NCI-H2227 (cell line): ENCODE results near the gene NAXD.
"Not testable (repeated sequence)": the region's sequence is repeated elsewhere in the genome, so short reads cannot be mapped to it uniquely, and the experiment has no call there.

Experiments used
- DNase-seq: peaks from one replicate; lab custom pipeline; 2025; ENCODE audit not compliant: unreplicated experiment; lab: John Stamatoyannopoulos, UW

NAXD gene

DNA sequence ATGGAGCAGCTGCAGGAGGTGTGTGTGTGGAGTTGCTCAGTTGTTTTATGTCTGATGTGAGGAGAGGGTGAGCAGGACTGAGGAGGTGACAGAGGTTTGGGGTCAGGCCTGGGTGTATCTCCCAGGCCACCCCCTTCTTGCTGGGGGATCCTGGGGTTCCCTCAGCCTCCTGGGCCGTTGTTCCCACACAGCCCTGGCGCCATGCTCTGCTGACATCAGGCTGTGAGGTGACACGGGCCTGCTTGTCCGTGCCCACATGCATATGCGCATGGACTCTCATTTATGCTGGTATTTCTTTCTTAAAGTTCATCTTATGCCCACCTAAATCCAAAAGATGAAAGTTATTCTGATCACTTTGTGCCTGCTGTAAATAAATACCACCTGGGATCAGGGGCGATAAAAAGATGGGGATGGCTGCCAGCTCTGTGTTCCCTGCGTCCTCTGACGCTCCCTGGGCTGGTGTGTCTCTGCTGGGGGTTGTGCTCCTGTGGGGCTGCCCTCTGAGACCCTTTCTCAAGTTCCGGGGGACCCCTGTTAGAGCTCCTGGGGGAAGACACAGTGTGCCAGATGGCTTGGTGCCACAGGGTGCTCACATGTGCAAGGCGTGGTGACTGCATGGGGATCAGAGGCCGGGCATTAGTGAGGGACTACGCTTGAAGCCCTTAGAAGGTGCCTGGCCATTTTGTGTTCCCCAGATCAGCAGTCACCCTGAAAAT, 12.6 kb downstream of the NAXD start:
- no peak for DNase-seq

GRCh38 chr13:110628477-110628793, 13.1 kb downstream of the NAXD start:
- no peak for DNase-seq

- no peak for DNase-seq
These were observed 13.8 kb downstream of the NAXD start for GRCh38 chr13:110628952-110629701.

DNA sequence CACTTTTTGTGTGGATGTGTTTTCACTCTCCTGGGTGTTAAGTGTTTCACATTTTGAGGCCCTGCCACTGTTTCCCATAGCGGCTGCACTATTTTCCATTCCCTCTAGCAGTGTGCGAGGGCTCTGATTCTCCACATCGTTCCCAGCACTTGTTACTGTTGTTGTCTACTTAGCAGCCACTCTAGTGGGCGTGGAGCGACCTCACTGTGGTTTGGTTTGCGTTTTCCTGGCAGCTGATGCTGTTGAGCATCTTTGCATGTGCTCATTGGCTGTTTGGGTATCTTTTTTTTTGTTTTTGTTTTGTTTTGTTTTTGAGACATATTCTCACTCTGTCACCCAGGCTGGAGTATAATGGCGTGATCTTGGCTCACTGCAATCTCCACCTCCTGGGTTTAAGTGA, 14.4 kb downstream of the NAXD start:
- no peak for DNase-seq

DNA sequence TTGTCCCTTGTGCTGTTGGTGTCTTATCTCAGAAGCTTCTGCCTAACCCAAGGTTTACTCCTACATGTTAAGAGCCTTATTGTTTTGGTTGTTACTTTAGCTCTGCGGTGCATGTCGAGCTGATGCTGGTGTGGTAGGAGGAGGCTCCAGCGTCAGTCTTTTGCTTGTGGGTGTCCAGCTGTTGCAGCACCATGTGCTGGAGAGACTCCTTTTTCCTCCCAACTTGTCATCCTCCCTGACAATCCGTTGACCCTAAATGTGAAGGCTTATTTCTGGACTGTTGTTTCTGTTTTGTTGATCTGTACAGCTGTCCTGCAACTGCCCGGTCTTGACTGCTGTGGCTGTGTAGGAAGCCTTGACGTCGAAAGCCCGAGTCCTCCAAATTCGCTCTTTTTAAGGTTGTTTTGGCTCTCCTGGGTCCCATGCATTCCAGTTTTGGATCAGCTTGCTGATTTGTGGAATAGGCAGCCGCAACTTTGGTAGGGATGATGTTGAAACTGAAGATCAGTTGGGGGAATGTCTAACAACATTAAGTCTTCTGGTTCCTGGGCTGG, 15.3 kb downstream of the NAXD start:
- DNase-seq = no peak

DNA sequence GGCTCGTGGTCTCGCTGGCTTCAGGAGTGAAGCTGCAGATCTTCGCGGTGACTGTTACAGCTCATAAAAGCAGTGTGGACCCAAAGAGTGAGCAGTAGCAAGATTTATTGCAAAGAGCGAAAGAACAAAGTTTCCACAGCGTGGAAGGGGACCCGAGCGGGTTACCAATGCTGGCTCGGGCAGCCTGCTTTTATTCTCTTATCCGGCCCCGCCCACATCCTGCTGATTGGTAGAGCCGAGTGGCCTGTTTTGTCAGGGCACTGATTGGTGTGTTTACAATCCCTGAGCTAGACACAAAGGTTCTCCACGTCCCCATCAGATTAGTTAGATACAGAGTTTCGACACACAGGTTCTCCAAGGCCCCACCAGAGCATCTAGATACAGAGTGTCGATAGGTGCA, 16.9 kb downstream of the NAXD start:
- not testable (repeated sequence) for DNase-seq

- no peak for DNase-seq
These were observed 18.4 kb downstream of the NAXD start for GRCh38 chr13:110633776-110634175.

- DNase-seq = no peak
These were observed 19.2 kb downstream of the NAXD start for GRCh38 chr13:110634558-110634957.

DNA sequence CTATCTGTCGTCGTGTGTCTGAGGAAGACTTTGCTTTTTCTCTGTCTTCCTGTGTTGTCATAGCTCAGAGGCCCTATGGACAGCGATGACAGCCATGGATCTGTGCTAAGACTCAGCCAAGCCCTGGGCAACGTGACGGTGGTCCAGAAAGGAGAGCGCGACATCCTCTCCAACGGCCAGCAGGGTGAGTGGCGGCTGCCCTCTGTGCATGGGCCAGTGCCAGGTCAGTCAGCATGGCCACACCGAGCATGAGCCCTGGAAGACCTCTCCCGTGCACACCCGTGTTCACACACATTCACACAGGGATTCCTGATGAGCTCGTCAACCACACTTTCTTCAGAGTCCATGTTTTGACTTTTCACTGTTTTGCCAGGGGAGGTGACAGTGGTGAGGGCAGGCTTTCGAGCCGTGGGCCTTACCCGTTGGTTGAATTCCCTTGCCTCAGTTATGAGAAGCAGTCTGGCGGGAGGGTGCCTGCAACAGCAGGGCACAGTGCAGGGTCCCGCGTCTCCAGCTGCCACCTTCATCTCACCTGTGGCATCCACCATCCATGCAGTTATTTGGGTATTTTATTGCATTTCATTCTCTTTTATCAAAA, 20.2 kb downstream of the NAXD start:
- DNase-seq = no peak

DNA sequence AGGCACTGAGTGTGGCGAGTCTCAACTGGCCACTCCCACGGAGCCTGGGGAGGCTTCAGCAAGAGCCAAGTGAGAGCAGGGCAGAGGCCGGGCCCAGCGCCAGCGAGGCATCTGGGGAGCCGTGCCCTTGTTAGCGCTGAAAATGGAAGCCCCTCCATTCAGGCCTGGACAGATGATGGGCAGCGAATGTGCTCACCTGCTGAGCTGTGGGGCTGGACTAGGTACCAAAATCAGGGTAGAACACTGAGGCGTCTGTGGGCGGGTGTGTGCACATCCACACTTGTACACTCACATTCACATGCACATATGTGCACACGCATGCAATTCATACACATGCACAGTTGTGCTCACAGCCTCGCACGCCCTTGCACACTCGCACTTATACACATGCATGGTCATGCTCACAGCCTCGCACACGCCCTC, 20.7 kb downstream of the NAXD start:
- no peak for DNase-seq

GRCh38 chr13:110636701-110637201, 21.4 kb downstream of the NAXD start:
- DNase-seq = no peak

DNA sequence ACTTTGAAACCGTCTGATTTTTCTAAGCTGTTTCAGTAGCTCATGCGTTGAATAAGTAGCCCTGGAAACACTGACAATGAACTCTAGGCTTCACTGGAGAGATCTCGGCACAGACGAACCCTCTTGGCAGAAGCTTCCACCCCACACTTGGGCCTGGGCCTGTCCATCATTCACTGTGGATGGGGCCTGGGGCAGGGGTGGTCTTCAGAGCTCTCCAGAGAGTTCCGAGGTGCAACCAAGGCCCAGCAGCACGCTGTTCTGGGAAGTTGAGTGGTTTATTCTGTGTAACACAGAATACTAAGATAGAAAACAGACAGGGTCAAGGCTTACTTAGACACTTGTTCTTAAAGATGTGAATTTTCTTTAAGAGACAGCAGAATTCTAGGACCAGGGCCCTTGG, 21.9 kb downstream of the NAXD start:
- no peak for DNase-seq

DNA sequence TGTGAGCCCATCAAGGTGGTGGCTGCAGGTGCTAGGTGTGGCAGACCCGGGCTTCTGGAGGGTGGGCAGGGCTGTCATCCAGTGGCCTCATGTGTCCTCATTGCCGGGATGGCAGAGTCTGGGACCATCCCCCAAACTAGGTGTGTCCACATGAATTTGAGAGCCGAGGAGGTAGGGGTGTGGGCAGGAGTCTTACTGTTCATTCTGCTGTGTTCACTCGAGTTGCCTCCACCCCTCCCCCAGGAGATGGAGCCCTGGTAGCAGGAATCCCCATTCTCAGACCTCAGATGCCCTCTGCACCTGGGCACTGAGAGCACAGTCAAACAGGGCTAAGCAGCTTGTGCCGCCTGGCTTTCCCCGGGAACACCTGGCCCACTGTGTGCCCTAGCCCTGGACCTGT, 22.4 kb downstream of the NAXD start:
- no peak for DNase-seq

DNA sequence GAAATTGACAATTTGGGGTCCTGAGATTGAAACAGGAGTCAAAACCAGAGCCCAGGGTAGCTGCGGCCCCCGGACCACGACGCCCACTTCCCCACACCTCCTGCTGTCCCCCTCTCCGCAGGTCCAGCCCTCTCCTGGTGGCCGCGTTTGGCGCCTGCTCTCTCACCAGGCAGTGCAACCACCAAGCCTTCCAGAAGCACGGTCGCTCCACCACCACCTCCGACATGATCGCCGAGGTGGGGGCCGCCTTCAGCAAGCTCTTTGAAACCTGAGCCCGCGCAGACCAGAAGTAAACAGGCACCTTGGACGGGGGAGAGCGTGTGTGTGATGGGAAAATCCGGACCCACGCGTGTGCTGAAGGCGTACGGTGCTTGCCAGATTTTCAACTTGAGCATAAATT, 22.9 kb downstream of the NAXD start:
- DNase-seq = no peak

- DNase-seq = no peak
These were observed 23.8 kb downstream of the NAXD start for GRCh38 chr13:110638814-110639806.

DNA sequence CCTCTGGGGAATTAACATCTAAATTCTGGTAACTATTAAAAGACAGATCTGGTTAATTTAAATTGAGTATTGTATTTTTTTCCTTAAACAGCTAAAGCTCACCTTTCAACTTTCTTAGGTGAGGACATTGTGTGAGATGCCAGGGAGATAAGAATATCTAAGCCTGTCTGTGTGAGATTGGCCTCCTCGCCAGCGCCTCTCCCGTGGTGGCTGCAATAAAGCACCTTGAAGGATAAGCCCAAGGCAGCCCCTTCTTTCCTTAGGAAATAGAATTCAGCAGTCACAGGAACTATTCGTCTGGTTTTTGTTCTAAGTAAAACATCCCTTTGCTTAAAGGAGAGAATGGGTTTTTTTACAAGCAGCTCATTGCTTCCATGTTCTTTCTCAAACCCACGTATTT, 24.6 kb downstream of the NAXD start:
- DNase-seq = no peak

- no peak for DNase-seq
These were observed 25.3 kb downstream of the NAXD start for GRCh38 chr13:110640591-110641029.

GRCh38 chr13:110641055-110642015, 26.0 kb downstream of the NAXD start:
- DNase-seq = no peak

- no peak for DNase-seq
These were observed 27.1 kb downstream of the NAXD start for GRCh38 chr13:110642291-110642981.
